Measurements from ENCODE around the gene KCMF1.

Gene KCMF1

DNA sequence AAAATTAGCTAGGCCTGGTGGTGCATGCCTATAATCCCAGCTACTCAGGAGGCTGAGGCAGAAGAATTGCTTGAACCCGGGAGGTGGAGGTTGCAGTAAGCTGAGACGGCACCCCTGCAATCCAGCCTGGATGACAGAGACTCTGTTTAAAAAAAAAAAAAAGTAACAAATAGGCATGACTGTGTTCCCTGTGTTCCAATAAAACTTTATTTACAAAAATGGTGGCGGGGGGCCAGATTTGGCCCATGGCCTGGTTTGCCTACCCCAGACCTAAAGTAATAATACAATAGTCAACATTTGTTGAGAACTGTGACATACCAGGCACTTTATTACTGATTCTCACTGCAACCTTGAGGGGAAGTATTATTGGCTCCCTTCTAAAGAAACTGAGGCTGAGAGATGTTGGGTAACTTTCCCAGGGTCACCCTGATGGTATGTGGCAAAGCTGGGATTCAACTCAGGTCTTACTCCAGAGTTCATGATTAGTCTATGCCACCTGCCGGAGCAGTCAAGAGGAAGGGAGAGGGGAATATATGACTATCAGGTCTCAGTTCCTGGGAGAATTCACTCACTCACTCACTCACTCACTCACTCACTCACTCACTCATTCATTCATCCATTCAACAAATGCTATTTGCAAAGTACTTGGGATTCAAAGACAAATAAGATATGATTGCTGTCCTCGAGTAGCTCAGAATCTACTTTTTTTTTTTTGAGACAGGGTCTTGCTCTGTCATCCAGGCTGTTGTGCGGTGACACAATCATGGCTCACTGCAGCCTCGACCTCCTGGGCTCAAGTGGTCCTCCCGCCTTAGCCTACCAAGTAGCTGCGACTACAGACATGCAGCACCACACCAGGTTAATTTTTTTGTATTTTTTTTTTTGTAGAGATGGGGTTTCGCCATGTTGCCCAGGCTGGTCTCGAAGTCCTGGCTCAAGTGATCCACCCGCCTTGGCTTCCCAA is 14.3 kb upstream of the KCMF1 start:
- no peak for DNase-seq

- DNase-seq, result no peak
Measured at GRCh38 chr2:84957771-84958134, 13.2 kb upstream of the KCMF1 start.

DNA sequence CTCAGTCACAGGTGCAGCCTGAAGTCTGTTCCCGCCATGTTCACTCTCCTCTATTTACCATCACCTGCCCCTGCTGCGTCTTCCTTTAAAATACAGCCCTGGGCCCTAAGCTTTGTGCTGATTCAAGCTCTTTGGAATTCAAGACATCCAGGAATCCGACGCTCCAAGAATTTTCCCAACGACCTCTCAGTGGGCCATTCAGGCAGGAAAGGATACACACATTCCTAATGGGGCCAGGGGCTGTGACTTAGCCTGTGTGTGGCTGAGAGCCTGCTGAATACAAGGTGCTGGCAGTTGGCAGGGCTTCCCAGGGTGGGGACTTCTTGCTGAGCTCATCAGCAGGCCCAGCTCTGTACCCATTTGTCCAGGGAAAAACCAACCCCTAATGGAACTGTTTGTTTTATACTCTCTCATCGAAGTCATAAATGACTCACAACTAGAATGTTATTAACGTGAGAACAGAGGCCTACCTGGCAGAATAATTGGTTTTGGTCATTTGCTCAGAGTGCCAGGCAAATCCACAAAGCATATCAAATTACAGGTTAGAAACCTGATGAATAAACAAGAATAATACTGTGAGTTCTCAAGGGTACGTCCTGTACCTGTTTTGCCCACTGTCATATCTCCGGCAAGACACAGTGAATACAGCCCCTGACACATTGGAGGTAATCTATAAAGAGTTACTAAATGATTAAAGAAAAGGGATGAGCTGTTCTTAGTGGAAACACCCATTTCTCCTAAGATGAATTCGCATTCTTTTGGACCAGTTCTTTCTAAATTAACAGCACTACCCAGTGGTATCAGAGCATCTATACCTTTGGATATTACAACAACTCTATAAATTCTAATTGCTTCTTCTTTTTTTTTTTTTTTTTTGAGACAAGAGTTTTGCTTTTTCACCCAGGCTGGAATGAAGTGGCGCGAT is 12.6 kb upstream of the KCMF1 start:
- DNase-seq, result no peak

- DNase-seq, result no peak
Measured at GRCh38 chr2:84959095-84959565, 11.8 kb upstream of the KCMF1 start.

DNA sequence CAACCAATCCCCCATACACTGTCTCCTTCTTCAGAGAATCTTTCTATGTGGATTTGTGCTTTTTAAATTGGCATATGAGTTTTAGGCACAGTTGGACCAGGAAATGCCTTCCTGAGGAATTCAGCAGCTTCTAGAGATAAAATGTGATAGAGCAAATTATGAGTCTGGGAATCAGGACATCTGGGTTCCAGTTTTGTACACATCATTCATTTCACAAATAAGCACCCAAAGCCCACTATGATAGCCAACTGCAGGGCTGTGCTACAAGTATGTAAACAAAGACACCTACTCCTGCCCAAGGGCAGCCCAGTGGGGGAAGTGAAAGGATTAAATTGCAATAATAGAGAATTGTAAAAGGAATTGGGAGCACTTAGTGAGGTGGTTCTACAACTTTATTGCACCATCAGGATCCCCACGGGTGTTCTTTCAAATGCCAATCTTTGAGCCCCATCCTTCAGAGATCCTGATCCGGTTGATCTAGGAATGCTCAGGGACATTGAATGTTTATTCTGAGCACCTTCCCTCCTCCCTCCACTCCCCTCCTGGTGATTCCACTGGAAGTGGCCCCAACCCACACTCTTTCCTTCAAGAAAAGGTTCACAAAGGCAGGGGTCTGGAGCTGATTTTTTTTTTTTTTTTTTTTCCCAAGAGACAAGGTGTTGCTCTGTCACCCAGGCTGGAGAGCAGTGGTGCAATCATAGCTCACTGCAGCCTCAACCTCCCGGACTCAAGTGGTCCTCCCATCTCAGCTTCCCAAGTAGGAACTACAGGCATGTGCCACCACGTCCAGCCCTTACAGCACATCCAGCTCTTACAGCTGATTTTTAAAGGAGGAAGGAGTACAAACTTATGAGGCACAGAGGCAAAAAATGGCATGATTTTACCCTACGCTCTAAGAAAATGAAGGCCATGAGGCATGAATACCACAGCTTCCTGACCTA is 11.1 kb upstream of the KCMF1 start:
- DNase-seq, result no peak

- DNase-seq, result no peak
Measured at GRCh38 chr2:84962917-84963316, 8.0 kb upstream of the KCMF1 start.

- DNase-seq, result no peak
Measured at GRCh38 chr2:84963323-84963691, 7.7 kb upstream of the KCMF1 start.

DNA sequence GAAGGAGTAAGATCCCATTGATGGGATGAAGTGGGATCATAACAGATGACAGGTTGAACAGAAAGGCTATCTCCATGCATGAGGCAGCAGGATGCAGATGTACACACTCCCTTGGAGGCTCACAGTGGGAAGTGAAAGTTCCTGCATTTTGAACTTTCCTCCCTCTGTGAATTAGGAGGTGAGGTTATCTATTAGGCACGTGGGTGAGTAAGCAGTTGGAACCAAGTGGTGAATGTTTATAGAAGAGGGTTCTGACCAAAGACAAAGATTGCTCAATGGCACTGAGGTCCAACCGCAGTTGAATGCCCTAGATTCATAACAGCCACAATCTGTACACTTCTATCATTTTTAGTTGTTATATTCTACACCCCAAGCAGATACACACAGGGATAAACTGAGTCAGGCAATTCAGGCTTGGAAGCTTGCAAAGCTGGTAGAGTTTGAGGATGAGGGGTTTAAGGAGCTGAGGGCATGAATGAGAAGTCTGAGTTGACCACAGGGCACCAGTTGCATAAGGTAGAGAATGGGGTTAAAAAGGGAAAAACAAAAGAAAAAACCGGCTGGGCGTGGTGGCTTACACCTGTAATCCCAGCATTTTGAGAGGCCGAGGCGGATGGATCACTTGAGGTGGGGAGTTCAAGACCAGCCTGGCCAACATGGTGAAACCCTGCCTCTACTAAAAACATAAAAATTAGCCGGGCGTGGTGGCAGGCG is 7.1 kb upstream of the KCMF1 start:
- DNase-seq, result no peak

DNA sequence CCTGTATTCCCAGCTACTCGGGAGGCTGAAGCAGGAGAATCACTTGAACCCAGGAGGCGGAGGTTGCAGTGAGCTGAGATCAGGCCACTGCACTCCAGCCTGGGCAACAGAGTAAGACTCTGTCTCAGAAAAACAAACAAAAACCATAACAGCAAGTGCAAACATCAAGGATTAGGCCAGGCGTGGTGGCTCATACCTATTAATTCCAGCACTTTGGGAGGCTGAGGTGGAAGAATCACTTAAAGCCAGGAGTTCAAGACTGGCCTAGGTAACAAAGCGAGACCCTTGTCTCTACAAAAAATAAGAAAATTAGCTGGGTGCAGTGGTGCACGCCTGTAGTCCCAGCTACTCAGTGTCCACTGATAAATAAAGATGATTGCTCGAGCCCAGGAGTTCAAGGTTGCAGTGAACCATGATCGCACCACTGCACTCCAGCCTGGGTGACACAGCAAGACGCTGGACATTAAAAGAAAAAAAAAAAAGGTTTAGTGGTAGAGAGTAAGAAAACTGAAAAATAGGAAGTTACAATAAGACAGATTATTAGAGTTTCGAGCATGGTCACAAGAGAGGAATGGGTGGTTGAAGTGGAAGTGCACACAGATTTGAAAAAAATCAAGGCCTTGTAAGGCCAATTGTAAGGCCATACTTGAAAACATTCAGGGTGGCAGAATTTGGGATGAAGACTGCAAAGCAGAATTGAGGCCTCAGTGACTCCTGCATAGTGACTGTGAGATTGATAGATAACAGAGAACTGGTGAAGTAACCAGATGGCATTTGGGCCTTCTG is 6.4 kb upstream of the KCMF1 start:
- DNase-seq, result no peak

DNA sequence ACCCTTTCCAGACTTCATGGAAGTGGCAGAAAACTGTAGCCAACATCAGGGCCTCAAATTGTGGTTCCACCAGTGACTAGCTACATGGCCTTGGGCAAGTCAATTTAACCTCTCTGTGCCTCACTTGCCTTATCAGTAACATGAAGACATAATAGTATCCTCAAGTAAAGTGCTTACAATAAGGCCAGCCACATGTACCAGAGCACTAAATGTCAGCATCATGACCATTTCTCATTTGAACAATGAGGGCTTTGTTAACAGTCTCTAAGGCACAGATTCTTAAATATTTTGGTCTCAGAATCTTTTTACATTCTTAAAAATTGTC is 5.8 kb upstream of the KCMF1 start:
- no peak for DNase-seq

DNA sequence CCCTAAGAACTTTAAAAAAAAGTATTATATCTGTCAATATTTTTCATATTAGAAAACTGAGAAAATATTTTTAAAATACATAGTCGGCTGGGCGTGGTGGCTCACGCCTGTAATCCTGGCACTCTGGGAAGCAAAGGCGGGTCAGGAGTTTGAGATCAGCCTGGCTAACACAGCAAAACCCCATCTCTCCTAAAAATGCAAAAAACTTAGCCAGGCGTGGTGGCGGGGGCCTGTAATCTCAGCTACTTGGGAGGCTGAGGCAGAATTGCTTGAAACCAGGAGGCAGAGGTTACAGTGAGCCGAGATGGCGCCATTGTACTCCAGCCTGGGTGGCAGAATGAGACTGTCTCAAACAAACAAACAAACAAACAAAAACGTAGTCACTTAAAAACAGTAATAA is 5.1 kb upstream of the KCMF1 start:
- DNase-seq, result no peak

GRCh38 chr2:84966731-84967130 is 4.2 kb upstream of the KCMF1 start:
- DNase-seq, result no peak

- no peak for DNase-seq
Measured at GRCh38 chr2:84969511-84970209, 1.3 kb upstream of the KCMF1 start.

GRCh38 chr2:84970210-84970867 is 622 bp upstream of the KCMF1 start:
- peak; percentile 39 for DNase-seq

DNA sequence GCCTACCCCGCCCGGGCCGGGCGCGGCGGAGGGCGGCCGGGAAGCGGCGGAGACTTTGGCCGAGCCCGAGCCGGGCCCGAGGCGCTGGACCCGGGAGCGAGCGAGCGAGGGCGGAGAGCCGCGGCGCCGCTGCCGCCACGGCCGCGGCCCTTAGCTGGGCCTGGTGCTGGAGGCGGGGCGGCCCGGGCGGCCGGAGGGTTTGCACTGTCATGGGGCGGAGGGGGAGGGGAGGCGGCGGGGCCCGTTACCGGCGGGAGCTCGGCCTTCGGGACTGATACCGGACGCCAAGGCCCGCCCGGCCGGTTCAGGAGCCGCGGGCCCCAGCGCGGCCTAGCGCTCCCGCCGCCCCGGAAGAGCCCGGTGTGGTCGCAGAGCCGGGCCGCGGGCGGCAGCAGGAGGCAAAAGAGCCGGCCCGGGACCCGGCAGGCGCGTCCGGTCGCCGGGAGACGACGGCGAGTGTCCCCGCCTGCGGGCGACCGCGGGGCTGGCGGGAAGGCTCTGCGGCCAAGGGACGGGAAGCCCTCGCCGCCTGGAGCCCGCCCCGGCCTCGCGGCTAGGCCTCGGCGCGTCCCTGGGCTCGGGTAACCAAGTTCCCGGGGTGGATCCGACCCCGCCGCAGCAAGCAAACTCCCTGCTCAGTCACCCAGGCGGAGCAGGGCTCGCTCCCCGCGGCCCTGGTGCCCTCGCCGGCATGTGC is 697 bp downstream of the KCMF1 start:
- DNase-seq, result peak; percentile 60

- DNase-seq, result no peak
Measured at GRCh38 chr2:84972207-84972783, 1.3 kb downstream of the KCMF1 start.

DNA sequence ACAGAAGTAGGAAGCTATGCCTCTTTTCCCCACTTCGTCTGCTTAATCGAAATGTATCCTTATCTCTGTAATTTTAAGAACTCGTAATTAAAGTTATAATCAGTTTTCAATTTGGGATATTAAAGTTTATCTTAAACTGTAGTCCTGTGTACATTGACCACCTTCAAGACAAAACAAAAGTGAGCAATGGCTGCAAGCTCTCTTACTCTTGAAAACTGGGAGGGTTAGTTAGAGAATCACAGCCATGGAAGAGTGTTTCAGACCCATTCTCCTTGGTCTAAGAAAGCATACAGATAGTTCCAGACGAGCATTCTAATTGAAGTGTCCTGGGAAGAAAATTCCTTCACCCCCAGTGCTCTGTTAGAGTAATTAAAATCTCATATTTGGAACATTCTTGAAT is 2.0 kb downstream of the KCMF1 start:
- no peak for DNase-seq

- DNase-seq, result no peak
Measured at GRCh38 chr2:84980263-84980983, 9.5 kb downstream of the KCMF1 start.

Data from activated CD4-positive, alpha-beta T cell treated with anti-CD3 and anti-CD28 coated beads for 1 hour (primary cell).